GDM1 (cell line): Measurements from ENCODE around the gene GREB1.
"Not testable (repeated sequence)": the region's sequence is repeated elsewhere in the genome, so short reads cannot be mapped to it uniquely, and the experiment has no call there.

ENCODE experiments used
- DNase-seq: peaks from one replicate; lab custom pipeline; 2025; lab: John Stamatoyannopoulos, UW

The GREB1 gene

GRCh38 chr2:11635141-11635540 lies 101.3 kb downstream of the GREB1 start:
- no peak for DNase-seq

GRCh38 chr2:11636593-11637295 lies 102.9 kb downstream of the GREB1 start:
- DNase-seq: no peak

GRCh38 chr2:11637546-11637945 lies 103.7 kb downstream of the GREB1 start:
- DNase-seq: no peak

DNA sequence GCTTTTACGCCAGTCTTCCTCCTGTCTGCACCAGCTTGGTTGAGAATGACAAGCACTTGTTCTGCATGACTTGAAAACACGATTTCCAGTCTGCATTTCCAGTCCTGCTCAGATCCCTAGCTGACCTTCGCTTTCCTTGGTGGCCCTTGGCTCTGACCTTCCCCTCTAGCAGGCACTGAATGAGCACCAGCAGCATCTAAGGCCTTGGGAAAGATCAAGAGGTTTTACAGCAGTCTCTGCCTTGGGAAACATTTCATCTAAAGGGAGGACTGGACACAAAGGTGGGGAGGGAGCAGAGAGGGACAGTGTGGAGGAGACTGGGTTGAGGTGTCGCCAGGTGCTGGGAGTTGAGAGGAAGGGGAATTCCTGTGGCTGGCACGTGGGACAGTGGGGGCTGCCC lies 105.7 kb downstream of the GREB1 start:
- no peak for DNase-seq

DNA sequence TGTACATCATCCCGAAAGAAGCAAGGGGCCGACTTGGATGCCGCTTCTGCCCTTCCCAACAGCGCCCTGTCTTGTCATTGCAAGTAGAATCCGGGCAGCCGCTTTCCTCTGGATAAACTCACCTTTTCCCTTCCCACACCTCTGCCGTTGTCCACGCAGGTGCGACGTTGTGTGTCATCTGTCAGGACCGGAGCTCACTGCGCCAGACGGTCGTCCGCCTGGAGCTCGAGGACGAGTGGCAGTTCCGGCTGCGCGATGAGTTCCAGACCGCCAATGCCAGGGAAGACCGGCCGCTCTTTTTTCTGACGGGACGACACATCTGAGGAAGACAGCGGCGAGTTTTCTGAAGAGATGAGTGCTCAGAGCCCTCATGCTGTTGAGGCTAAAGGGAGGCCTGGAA lies 106.3 kb downstream of the GREB1 start:
- no peak for DNase-seq

DNA sequence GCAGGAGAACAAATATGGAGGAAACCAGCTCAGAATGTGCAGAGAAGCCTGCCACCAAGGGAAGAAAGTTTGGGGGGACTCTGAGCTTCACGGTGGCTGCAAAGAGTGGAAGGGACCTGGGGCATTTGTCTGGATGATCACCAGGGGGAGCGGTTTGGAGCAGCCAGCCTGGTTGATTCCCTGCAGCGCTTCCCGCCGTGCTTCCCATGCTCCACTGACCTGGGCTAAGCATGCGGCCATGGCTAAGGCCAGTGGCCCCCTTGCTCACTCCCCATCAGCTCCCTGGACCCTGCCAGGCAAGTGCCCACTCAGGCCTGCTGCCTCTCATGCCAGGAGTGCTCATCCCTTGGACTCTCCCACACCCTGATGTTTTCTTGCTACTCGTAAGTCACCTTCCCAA lies 109.1 kb downstream of the GREB1 start:
- no peak for DNase-seq

GRCh38 chr2:11644293-11644692 lies 110.4 kb downstream of the GREB1 start:
- no peak for DNase-seq

DNA sequence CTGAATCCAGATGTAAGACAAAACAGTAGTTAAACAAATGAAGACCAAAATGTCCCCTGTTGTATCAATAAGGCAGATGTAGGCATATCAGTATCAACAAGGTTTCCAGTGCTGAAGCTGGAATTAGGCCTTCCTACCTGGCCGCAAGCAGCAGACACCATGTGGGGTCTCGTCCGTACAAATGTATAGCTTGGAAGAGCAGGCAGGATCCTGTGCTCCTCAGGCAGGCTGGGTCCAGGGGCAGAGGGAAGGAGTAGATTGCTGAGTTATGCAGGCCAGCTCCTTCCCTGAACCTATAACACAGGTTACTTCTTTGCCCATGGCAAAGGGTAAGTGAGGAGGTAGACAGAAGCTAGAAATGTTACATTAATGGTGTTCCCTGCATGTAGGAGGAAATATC lies 112.7 kb downstream of the GREB1 start:
- no peak for DNase-seq

- no peak for DNase-seq
Measured at GRCh38 chr2:11647834-11648600, 114.2 kb downstream of the GREB1 start.

DNA sequence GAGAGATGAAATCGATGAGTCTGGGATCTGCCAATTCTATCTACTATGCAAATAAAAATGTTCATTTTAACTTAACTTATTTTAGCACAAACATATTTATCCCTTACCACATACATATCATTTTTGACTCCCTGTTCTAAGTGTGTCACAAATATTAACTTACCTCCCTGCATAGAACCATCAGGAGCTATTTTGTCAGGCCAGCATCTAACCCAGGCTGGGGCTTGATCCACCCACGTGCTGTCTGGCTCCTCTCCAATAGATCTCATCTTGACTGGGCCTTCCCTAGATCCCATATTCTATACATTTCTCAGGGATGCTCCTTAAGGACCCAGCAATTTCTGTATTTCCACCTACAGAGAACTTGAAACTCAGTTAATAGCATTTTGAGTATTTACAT lies 115.2 kb downstream of the GREB1 start:
- no peak for DNase-seq

DNA sequence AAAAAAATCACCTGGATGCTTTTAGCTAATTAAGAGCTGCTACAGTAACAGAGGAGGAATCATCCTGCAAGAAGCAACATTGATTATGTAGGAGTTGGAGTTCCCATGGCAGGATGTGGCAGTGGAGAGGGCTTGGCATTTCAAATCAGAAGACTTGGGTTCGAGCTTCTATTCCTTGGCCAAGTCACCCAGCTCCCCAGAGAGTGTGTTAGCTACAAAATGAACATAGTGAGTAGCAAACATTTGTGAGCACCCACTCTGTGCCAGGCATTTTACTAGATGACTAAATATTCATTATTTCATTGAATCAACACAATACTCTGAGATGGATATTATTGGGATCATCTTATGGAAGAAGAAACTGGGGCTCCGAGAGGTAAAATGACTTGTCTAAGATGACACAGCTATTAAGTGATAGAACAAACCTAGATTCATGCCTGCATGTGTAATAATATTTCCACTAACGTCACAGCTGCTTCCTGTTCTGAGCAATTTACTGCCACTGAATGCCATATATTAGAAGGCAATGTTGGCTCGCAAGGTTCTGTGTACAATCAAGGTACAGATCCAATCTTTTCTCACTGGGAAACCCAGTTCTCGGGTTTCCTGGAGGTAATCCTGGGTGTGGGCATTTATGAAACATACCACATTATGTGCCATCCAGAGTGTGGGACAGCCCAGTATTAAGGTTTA lies 118.2 kb downstream of the GREB1 start:
- no peak for DNase-seq

DNA sequence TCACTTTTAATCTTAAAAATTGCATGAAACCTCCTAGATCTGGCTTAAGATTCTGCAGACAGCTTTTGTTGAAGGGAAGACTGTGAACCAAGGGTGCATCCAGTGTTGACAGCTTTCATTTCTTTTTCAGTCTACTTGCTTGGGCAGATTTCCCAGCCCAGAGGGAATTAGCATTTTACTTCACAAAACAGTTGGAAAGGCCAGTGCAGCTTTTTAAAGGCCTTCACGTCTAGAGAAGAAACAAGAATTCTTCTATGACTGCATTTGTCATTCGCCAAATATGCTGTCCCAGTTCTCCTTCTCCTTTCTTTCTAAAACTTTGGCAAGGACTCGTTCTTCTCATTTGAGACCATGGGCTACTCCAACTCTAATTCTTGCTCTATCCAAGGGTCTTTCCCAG lies 118.7 kb downstream of the GREB1 start:
- no peak for DNase-seq

- no peak for DNase-seq
Measured at GRCh38 chr2:11655495-11655894, 121.7 kb downstream of the GREB1 start.

DNA sequence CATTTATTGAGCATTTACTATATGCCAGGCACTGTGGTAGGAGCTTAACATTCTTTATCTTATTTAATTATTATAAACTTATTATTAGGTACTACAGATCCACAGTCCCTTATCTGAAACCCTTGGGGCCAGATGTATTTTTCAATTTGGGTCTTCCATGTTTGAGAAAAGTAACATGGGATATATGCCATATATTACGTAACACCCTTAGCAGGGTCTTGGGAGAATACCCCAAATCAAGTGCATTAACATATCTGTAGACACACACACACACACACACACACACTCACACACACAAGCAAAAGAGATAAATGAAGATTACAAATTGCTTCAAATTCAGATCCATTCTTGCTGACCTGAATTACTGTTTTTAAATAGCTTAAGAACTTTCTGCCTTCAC lies 122.4 kb downstream of the GREB1 start:
- DNase-seq: no peak

DNA sequence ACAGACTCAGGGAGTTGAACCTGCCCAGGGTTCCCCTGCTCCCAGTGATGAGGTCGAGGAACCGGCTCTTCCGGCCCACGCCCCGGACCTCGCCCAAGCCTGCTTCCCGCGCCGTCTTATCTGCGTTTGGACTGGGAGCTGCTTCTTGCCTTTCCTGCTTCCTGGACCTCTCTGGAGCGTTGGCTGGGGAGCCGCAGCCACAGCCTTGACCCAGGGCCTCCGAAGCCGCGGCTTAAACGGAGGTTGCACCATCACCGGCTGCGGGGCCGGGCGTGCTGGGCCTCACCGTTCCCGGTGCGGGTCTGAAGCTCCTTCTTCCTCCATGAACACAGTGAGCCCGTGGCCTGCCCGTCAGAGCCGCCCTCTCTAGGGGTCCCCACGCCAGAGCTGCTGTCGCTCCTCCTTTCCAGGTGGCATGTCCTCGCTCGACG lies 122.8 kb downstream of the GREB1 start:
- DNase-seq: no peak

GRCh38 chr2:11657195-11657594 lies 123.3 kb downstream of the GREB1 start:
- no peak for DNase-seq

DNA sequence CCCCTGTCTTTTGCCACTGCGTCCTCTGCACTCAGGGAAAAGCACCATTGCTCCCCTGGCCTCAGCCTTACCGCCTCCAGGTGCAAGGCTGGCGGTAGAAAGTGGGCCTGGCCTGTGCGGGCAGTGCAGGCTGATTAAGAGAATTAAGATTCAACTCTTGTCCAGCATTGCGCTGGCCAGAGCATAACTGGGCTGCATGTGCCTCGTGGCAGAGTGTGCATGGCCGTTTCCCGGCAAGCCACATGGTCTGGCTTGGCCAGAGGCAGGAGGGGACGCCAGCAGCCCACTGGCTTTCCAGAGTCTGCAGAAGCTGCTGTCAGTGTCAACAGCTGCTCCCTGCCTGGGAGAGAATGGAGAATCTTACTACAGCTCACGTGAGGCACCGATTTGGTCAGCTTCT lies 123.8 kb downstream of the GREB1 start:
- no peak for DNase-seq

- DNase-seq: no peak
Measured at GRCh38 chr2:11658208-11659114, 124.6 kb downstream of the GREB1 start.

DNA sequence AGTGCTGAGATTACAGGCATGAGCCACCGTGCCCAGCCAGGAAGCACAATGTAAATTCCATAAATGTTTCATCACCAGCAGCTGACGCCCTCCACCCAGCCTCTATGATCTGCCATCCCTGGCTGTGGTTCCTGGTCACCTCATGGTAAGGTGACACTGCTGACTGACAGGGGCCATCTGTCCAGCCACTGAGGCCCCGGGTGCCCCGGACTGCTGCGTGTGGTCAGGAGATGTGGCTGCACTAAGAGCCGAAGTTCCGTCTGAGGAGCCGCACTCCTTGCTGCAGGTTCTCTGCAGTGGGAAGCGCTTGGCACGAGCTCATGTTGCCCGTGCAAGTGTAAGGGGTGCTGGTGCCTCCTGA lies 125.2 kb downstream of the GREB1 start:
- no peak for DNase-seq

- no peak for DNase-seq
Measured at GRCh38 chr2:11659851-11660250, 126.0 kb downstream of the GREB1 start.

DNA sequence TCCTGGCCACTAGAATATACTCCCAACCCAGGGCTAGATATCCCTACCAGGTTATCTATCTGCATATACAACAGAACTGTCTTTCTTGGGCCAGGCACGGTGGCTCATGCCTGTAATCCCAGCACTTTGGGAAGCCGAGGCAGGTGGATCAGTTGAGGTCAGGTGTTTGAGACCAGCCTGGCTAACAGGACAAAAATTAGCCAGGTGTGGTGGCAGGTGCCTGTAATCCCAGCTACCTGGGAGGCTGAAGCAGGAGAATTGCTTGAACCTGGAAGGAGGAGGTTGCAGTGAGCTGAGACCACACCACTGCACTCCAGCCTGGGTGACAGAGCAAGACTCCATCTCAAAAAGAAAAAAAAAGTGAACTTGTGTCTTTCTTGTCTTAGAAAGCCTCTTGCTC lies 126.6 kb downstream of the GREB1 start:
- DNase-seq: not testable (repeated sequence)

GRCh38 chr2:11661891-11662435 lies 128.1 kb downstream of the GREB1 start:
- no peak for DNase-seq
